ENCODE results near the gene MSX2. TPM values are rescaled to one million over a fixed set of nuclear protein-coding genes. Genes with fewer than 3 reads are reported as not detected.

MSX2 gene
- not detected for total RNA-seq

GRCh38 chr5:174724484-174725260 is at the start of gene MSX2:
TSS of gene MSX2 (plus strand) at chr5:174724582. CDS start at chr5:174724660, 78 bp downstream.
- peaks cover 80% of the 10 kb centered on the region for H3K27me3 Mint-ChIP-seq (ENCODE audit: low read depth)
- H3K9me3 Mint-ChIP-seq (ENCODE audit: insufficient read depth) = no peaks in the 10 kb centered on the region
- ATAC-seq (peak; percentile 49), DNase-seq (peak; percentile 30)
- peak within 1 kb of the TSS; percentile 3 for H3K27ac Mint-ChIP-seq
- peaks cover 2% of the 10 kb centered on the region for H3K36me3 Mint-ChIP-seq (ENCODE audit: low read depth)
- ChIA-PET CTCF (interaction anchor here (0.6 kb wide), 1 partner anchor 53 kb away, joined by 3 read pairs; no protein-coding TSS in a partner anchor), POLR2A (no interaction called here)
- peaks cover 5% of the 10 kb centered on the region for H3K4me1 Mint-ChIP-seq (ENCODE audit: low read depth)
- H3K4me3 Mint-ChIP-seq = peak within 1 kb of the TSS; percentile 40

- ATAC-seq = no peak
Observed at GRCh38 chr5:174675110-174675509, 49.3 kb upstream of the MSX2 start.

GRCh38 chr5:174675916-174676315 is 48.5 kb upstream of the MSX2 start:
- Mint-ChIP-seq H3K36me3 (ENCODE audit: low read depth) (no peaks in the 10 kb centered on the region), H3K4me1 (ENCODE audit: low read depth) (no peaks in the 10 kb centered on the region)

More at GRCh38 chr5:174675110-174675509, 49.3 kb upstream of the MSX2 start:
- Mint-ChIP-seq H3K4me3 (no peak overlapping the region), H3K27me3 (ENCODE audit: low read depth) (no peaks in the 10 kb centered on the region), H3K36me3 (ENCODE audit: low read depth) (no peaks in the 10 kb centered on the region), H3K4me1 (ENCODE audit: low read depth) (no peaks in the 10 kb centered on the region), H3K27ac (no peak overlapping the region), H3K9me3 (ENCODE audit: insufficient read depth) (no peaks in the 10 kb centered on the region)
- ChIA-PET CTCF (no interaction called here), POLR2A (no interaction called here)
- DNase-seq = no peak

GRCh38 chr5:174678107-174678506 is 46.3 kb upstream of the MSX2 start:
- ChIA-PET CTCF (no interaction called here), POLR2A (no interaction called here)
- Mint-ChIP-seq H3K27ac (no peak overlapping the region), H3K27me3 (ENCODE audit: low read depth) (no peaks in the 10 kb centered on the region), H3K36me3 (ENCODE audit: low read depth) (no peaks in the 10 kb centered on the region), H3K9me3 (ENCODE audit: insufficient read depth) (no peaks in the 10 kb centered on the region), H3K4me1 (ENCODE audit: low read depth) (no peaks in the 10 kb centered on the region), H3K4me3 (no peak overlapping the region)
- no peak for ATAC-seq
- DNase-seq = no peak

More at GRCh38 chr5:174675916-174676315, 48.5 kb upstream of the MSX2 start:
- CTCF ChIA-PET = no interaction called here
- no peaks in the 10 kb centered on the region for H3K9me3 Mint-ChIP-seq (ENCODE audit: insufficient read depth)
- no peaks in the 10 kb centered on the region for H3K27me3 Mint-ChIP-seq (ENCODE audit: low read depth)
- DNase-seq = no peak
- no peak for ATAC-seq
- no peak overlapping the region for H3K4me3 Mint-ChIP-seq
- POLR2A ChIA-PET = no interaction called here
- no peak overlapping the region for H3K27ac Mint-ChIP-seq

GRCh38 chr5:174680901-174681565 is 43.3 kb upstream of the MSX2 start:
- DNase-seq = no peak
- no peaks in the 10 kb centered on the region for H3K4me1 Mint-ChIP-seq (ENCODE audit: low read depth)

GRCh38 chr5:174687503-174687902 is 36.9 kb upstream of the MSX2 start:
- no peaks in the 10 kb centered on the region for H3K36me3 Mint-ChIP-seq (ENCODE audit: low read depth)
- H3K4me1 Mint-ChIP-seq (ENCODE audit: low read depth) = no peaks in the 10 kb centered on the region
- ChIA-PET CTCF (no interaction called here), POLR2A (no interaction called here)
- DNase-seq (no peak), ATAC-seq (no peak)
- no peak overlapping the region for H3K4me3 Mint-ChIP-seq
- peaks cover 40% of the 10 kb centered on the region for H3K27me3 Mint-ChIP-seq (ENCODE audit: low read depth)
- no peak overlapping the region for H3K27ac Mint-ChIP-seq
- H3K9me3 Mint-ChIP-seq (ENCODE audit: insufficient read depth) = no peaks in the 10 kb centered on the region

More at GRCh38 chr5:174680901-174681565, 43.3 kb upstream of the MSX2 start:
- no peak for ATAC-seq
- Mint-ChIP-seq H3K27ac (no peak overlapping the region), H3K36me3 (ENCODE audit: low read depth) (no peaks in the 10 kb centered on the region), H3K27me3 (ENCODE audit: low read depth) (no peaks in the 10 kb centered on the region), H3K9me3 (ENCODE audit: insufficient read depth) (no peaks in the 10 kb centered on the region), H3K4me3 (no peak overlapping the region)
- CTCF ChIA-PET = interaction anchor here (0.7 kb wide), 1 partner anchor 423 kb away, joined by 3 read pairs; no protein-coding TSS in a partner anchor
- POLR2A ChIA-PET = no interaction called here

GRCh38 chr5:174688441-174689354 is 35.7 kb upstream of the MSX2 start:
- ATAC-seq = no peak
- ChIA-PET CTCF (no interaction called here), POLR2A (no interaction called here)
- Mint-ChIP-seq H3K9me3 (ENCODE audit: insufficient read depth) (no peaks in the 10 kb centered on the region), H3K36me3 (ENCODE audit: low read depth) (no peaks in the 10 kb centered on the region), H3K4me3 (no peak overlapping the region), H3K27ac (no peak overlapping the region), H3K27me3 (ENCODE audit: low read depth) (peaks cover 51% of the 10 kb centered on the region), H3K4me1 (ENCODE audit: low read depth) (no peaks in the 10 kb centered on the region)
- no peak for DNase-seq

- no peak overlapping the region for H3K4me3 Mint-ChIP-seq
- DNase-seq = no peak
- no peaks in the 10 kb centered on the region for H3K36me3 Mint-ChIP-seq (ENCODE audit: low read depth)
- peaks cover 63% of the 10 kb centered on the region for H3K27me3 Mint-ChIP-seq (ENCODE audit: low read depth)
- H3K4me1 Mint-ChIP-seq (ENCODE audit: low read depth) = no peaks in the 10 kb centered on the region
- no peaks in the 10 kb centered on the region for H3K9me3 Mint-ChIP-seq (ENCODE audit: insufficient read depth)
- no peak overlapping the region for H3K27ac Mint-ChIP-seq
- no peak for ATAC-seq
- ChIA-PET POLR2A (no interaction called here), CTCF (no interaction called here)
Observed at GRCh38 chr5:174690271-174690670, 34.1 kb upstream of the MSX2 start.

GRCh38 chr5:174692381-174692780 is 32.0 kb upstream of the MSX2 start:
- H3K4me1 Mint-ChIP-seq (ENCODE audit: low read depth) = no peaks in the 10 kb centered on the region
- no peak for ATAC-seq
- CTCF ChIA-PET = no interaction called here
- no peaks in the 10 kb centered on the region for H3K36me3 Mint-ChIP-seq (ENCODE audit: low read depth)
- H3K9me3 Mint-ChIP-seq (ENCODE audit: insufficient read depth) = no peaks in the 10 kb centered on the region
- POLR2A ChIA-PET = no interaction called here
- H3K27me3 Mint-ChIP-seq (ENCODE audit: low read depth) = peaks cover 60% of the 10 kb centered on the region
- H3K27ac Mint-ChIP-seq = no peak overlapping the region
- no peak overlapping the region for H3K4me3 Mint-ChIP-seq
- no peak for DNase-seq

- Mint-ChIP-seq H3K27ac (no peak overlapping the region), H3K9me3 (ENCODE audit: insufficient read depth) (no peaks in the 10 kb centered on the region), H3K36me3 (ENCODE audit: low read depth) (no peaks in the 10 kb centered on the region), H3K4me1 (ENCODE audit: low read depth) (no peaks in the 10 kb centered on the region), H3K4me3 (no peak overlapping the region), H3K27me3 (ENCODE audit: low read depth) (peaks cover 58% of the 10 kb centered on the region)
- ATAC-seq (no peak), DNase-seq (no peak)
- POLR2A ChIA-PET = no interaction called here
- CTCF ChIA-PET = no interaction called here
Observed at GRCh38 chr5:174692982-174693422, 31.4 kb upstream of the MSX2 start.

- Mint-ChIP-seq H3K36me3 (ENCODE audit: low read depth) (no peaks in the 10 kb centered on the region), H3K27ac (no peak overlapping the region), H3K4me3 (no peak overlapping the region), H3K4me1 (ENCODE audit: low read depth) (no peaks in the 10 kb centered on the region), H3K9me3 (ENCODE audit: insufficient read depth) (no peaks in the 10 kb centered on the region), H3K27me3 (ENCODE audit: low read depth) (peaks cover 50% of the 10 kb centered on the region)
- ChIA-PET CTCF (no interaction called here), POLR2A (interaction anchor here (0.7 kb wide), 1 partner anchor 647 kb away, joined by 3 read pairs; no protein-coding TSS in a partner anchor)
- no peak for ATAC-seq
- DNase-seq = no peak
Observed at GRCh38 chr5:174693697-174694385, 30.5 kb upstream of the MSX2 start.

Data from activated CD8-positive, alpha-beta T cell treated with anti-CD3 and anti-CD28 coated beads, Interleukin-2, amount 10 ng/mL, durations not matched to agents 7 days and 5 days (primary cell).